Liver (tissue), 9 donors: Measurements from ENCODE around the gene RANBP17. TPM values are rescaled to one million over a fixed set of nuclear protein-coding genes. Genes with fewer than 3 reads are reported as not detected.
A peak's percentile ranks its signal among the peaks of the same experiment; 100 is the strongest.

Experiments
- DNase-seq: peaks from one replicate; pipeline ENCODE4 v3.0.0-alpha.2; 2017; ENCODE audit warnings: low spot score
- H3K27ac ChIP-seq, 2 donors: one replicate each; pipeline ENCODE4 v1.7.0; 2013; ENCODE audit warnings: inconsistent platforms in 2 of 2, low read length in 2 of 2, control low read depth in 1 of 2, low read depth in 1 of 2, mild to moderate bottlenecking in 1 of 2
- H3K27me3 ChIP-seq, 4 donors: one replicate each; pipeline versions ENCODE4 v1.6.1 to v1.7.0; 2013; ENCODE audit warnings: low read length in 3 of 4, inconsistent platforms in 1 of 4, mild to moderate bottlenecking in 1 of 4, moderate library complexity in 1 of 4; ENCODE audit not compliant: control insufficient read depth in 4 of 4, insufficient read depth in 4 of 4
- H3K36me3 ChIP-seq, 4 donors: one replicate each; pipeline versions ENCODE4 v1.6.1 to v1.7.0; 2013; ENCODE audit warnings: low read length in 3 of 4, mild to moderate bottlenecking in 3 of 4, low read depth in 1 of 4, moderate library complexity in 1 of 4; ENCODE audit not compliant: control insufficient read depth in 4 of 4, insufficient read depth in 3 of 4
- H3K4me1 ChIP-seq, 4 donors: one replicate each; pipeline versions ENCODE4 v1.6.1 to v1.7.0; 2013; ENCODE audit warnings: low read length in 3 of 4, mild to moderate bottlenecking in 3 of 4, moderate library complexity in 1 of 4; ENCODE audit not compliant: control insufficient read depth in 4 of 4, insufficient read depth in 4 of 4
- H3K4me3 ChIP-seq, 3 donors: one replicate each; pipeline versions ENCODE4 v1.6.1 to v1.7.0; 2013; ENCODE audit warnings: low read length in 3 of 3, control low read depth in 1 of 3, low read depth in 1 of 3, mild to moderate bottlenecking in 1 of 3
- H3K9ac ChIP-seq, 2 donors: one replicate each; pipeline ENCODE4 v1.7.0; 2013; ENCODE audit warnings: low read length in 2 of 2, mild to moderate bottlenecking in 2 of 2, moderate library complexity in 2 of 2, control low read depth in 1 of 2, low read depth in 1 of 2
- H3K9me3 ChIP-seq, 4 donors: one replicate each; pipeline versions ENCODE4 v1.6.1 to v1.7.0; 2013; ENCODE audit warnings: low read length in 3 of 4; ENCODE audit not compliant: control insufficient read depth in 4 of 4
- ATF3 ChIP-seq: IDR thresholded peaks from 2 replicates; pipeline ENCODE4 v1.6.1; 2016; ENCODE audit warnings: antibody characterized with exemption
- CTCF ChIP-seq: fragments of 150-350 bp; IDR thresholded peaks from 2 replicates; pipeline ENCODE4 v1.5.1; 2017; ENCODE audit warnings: improper control_type of control experiment, low read depth, low read length; ENCODE audit not compliant: missing input control
- EGR1 ChIP-seq, 2 donors: IDR thresholded peaks; 2 replicates each; pipeline ENCODE4 v1.6.1; 2016 to 2018; ENCODE audit warnings: antibody characterized with exemption in 2 of 2, low read depth in 2 of 2
- FOXA1 ChIP-seq: IDR thresholded peaks from 2 replicates; pipeline ENCODE4 v1.6.1; 2016; ENCODE audit warnings: antibody characterized with exemption
- FOXA2 ChIP-seq: IDR thresholded peaks from 2 replicates; pipeline ENCODE4 v1.6.1; 2016; ENCODE audit warnings: antibody characterized with exemption
- GABPA ChIP-seq, 2 donors: IDR thresholded peaks in 1 of 2; conservative IDR thresholded peaks in 1 of 2; 2 replicates each; pipeline ENCODE4 v1.6.1; 2016; ENCODE audit warnings: antibody characterized with exemption in 2 of 2, mild to moderate bottlenecking in 1 of 2, moderate library complexity in 1 of 2
- HNF4A ChIP-seq, 2 donors: conservative IDR thresholded peaks; 2 replicates each; pipeline ENCODE4 v1.6.1; 2016; ENCODE audit warnings: antibody characterized with exemption in 2 of 2, mild to moderate bottlenecking in 2 of 2
- HNF4G ChIP-seq: IDR thresholded peaks from 2 replicates; pipeline ENCODE4 v1.6.1; 2016; ENCODE audit warnings: antibody characterized with exemption
- JUND ChIP-seq, 2 donors: IDR thresholded peaks; 2 replicates each; pipeline ENCODE4 v1.6.1; 2016; ENCODE audit warnings: antibody characterized with exemption in 2 of 2
- NR2F2 ChIP-seq: IDR thresholded peaks from 2 replicates; pipeline ENCODE4 v1.6.1; 2016; ENCODE audit warnings: antibody characterized with exemption
- RAD21 ChIP-seq, 2 donors: IDR thresholded peaks; 2 replicates each; pipeline ENCODE4 v1.6.1; 2016; ENCODE audit warnings: antibody characterized with exemption in 2 of 2, mild to moderate bottlenecking in 2 of 2
- REST ChIP-seq: IDR thresholded peaks from 2 replicates; pipeline ENCODE4 v1.6.1; 2016; ENCODE audit warnings: antibody characterized with exemption, mild to moderate bottlenecking
- RXRA ChIP-seq, 2 donors: IDR thresholded peaks; 2 replicates each; pipeline ENCODE4 v1.6.1; 2017 to 2018; ENCODE audit warnings: antibody characterized with exemption in 2 of 2, mild to moderate bottlenecking in 1 of 2
- SP1 ChIP-seq: IDR thresholded peaks from 2 replicates; pipeline ENCODE4 v1.6.1; 2018; ENCODE audit warnings: antibody characterized with exemption, mild to moderate bottlenecking
- TAF1 ChIP-seq: conservative IDR thresholded peaks from 2 replicates; pipeline ENCODE4 v1.6.1; 2016; ENCODE audit warnings: antibody characterized with exemption, mild to moderate bottlenecking
- YY1 ChIP-seq: IDR thresholded peaks from 2 replicates; pipeline ENCODE4 v1.6.1; 2016; ENCODE audit warnings: antibody characterized with exemption, mild to moderate bottlenecking
- ZBTB33 ChIP-seq: IDR thresholded peaks from 2 replicates; pipeline ENCODE4 v1.6.1; 2016; ENCODE audit warnings: antibody characterized with exemption
- WGBS: extraction: QIAGEN DNeasy Blood & Tissue Kit; methylation state at CpG from one replicate; pipeline ENCODE4 v1.1.7; 2013; 5-methylcytosine and 5-hydroxymethylcytosine counted together
- polyA plus RNA-seq, 2 donors: library from polyadenylated mRNA; stranded (reverse) in 1 of 2; unstranded in 1 of 2; fragments of 200-250 nt in 1 of 2; fragments of >200 nt in 1 of 2; fragmentation: Nextera tagmentation in 1 of 2; extraction: Ambion mirVana in 1 of 2; gene quantifications; one replicate each; pipeline versions ENCODE4 v1.2.1 to v1.2.3, GENCODE V29; 2013 to 2015
- total RNA-seq, 2 donors: library from RNA; depleted of rRNA; stranded (reverse); fragments of >200 nt; gene quantifications; one replicate each; pipeline ENCODE4 v1.2.3, GENCODE V29; 2014
- TF ChIP-seq, protein P1 (sequence below): IDR thresholded peaks from 2 replicates; pipeline ENCODE4 v1.6.1; 2016; ENCODE audit warnings: antibody characterized with exemption
- donor health status: healthy.
- donor health status: healthy.
- donor health status: healthy.
- donor health status: healthy.
- donor health status: healthy.

RANBP17 gene
- total and polyA plus RNA-seq, 4 donors, result 0.83 to 10.8 (median 7.9) TPM

GRCh38 chr5:171080186-171080938, 218.5 kb downstream of the RANBP17 start:
- Histone ChIP-seq H3K27ac (peak overlapping the region; percentile 6 to 60), H3K27me3 (no peaks in the 10 kb centered on the region), H3K36me3 (no peaks in the 10 kb centered on the region), H3K4me1 (peaks cover 0 to 14% (median 7%) of the 10 kb centered on the region in 4 donors), H3K9ac (no peak overlapping the region), H3K9me3 (no peaks in the 10 kb centered on the region), H3K4me3 (no peak overlapping the region)
- no peak for TF ChIP-seq CTCF
- TF ChIP-seq, protein P1, sequence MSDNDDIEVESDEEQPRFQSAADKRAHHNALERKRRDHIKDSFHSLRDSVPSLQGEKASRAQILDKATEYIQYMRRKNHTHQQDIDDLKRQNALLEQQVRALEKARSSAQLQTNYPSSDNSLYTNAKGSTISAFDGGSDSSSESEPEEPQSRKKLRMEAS, result no peak
- TF ChIP-seq TAF1, result no peak
- TF ChIP-seq REST, result no peak
- peak; percentile 47 for TF ChIP-seq YY1
- peak in 1 of 2 donors; percentile 26 for TF ChIP-seq RAD21 (IDR thresholded peaks at IDR 0.05)
- TF ChIP-seq HNF4A (conservative IDR thresholded peaks at IDR 0.05), result peak; percentile 67 to 82
- peak; percentile 16 for TF ChIP-seq HNF4G
- TF ChIP-seq NR2F2, result peak; percentile 48
- TF ChIP-seq ATF3, result peak; percentile 49
- TF ChIP-seq FOXA2, result no peak
- TF ChIP-seq RXRA (IDR thresholded peaks at IDR 0.05), result peak; percentile 43 to 57
- peak in 1 of 2 donors; percentile 59 for TF ChIP-seq JUND (IDR thresholded peaks at IDR 0.05)
- TF ChIP-seq ZBTB33, result no peak
- no peak for TF ChIP-seq GABPA (IDR thresholded peaks at IDR 0.05 in 1 of 2, conservative IDR thresholded peaks at IDR 0.05 in 1 of 2)
- TF ChIP-seq EGR1 (IDR thresholded peaks at IDR 0.05; ENCODE audit: low read depth in 2 of 2), result no peak
- no peak for TF ChIP-seq FOXA1
- TF ChIP-seq SP1, result peak; percentile 69
- WGBS, result 24% methylated on average over 7 of the region's 7 CpGs
- DNase-seq, result peak; percentile 42
